Endothelial cell of umbilical vein (primary cell): ENCODE data around the gene PRDM16. TPM values are rescaled to one million over a fixed set of nuclear protein-coding genes. Genes with fewer than 3 reads are reported as not detected.

Experiments used
- BruUV-seq: library from RNA; stranded (reverse); fragments of 400-500 nt; replicated peaks from 2 replicates; lab custom pipeline; 2021; lab: Mats Ljungman, UMichigan
- CTCF ChIA-PET: fragments of 300-600, 350-600 bp; sonication (Branson Sonifier 250); formaldehyde crosslinking; loops from one replicate; lab custom pipeline; 2021; ENCODE audit warnings: antibody characterized with exemption, inconsistent platforms; lab: Charles Lee
- POLR2A ChIA-PET: fragments of 300-600, 350-600 bp; sonication (Branson Sonifier 250); formaldehyde crosslinking; loops from one replicate; lab custom pipeline; 2021; ENCODE audit warnings: antibody characterized with exemption, inconsistent platforms; lab: Charles Lee
- DNase-seq: peaks from one replicate; pipeline ENCODE4 v3.0.0-alpha.2; 2011; ENCODE audit warnings: low read depth, low spot score
- FAIRE-seq: peaks from 2 replicates; lab custom pipeline; 2011; peaks lifted over from hg19 to GRCh38; lab: Jason Lieb, UNC
- H2AFZ ChIP-seq: 2 replicates; pipeline ENCODE4 v1.6.0; 2012; ENCODE audit warnings: low read depth, low read length, control low read depth, inconsistent platforms
- H3K27ac ChIP-seq: 2 replicates; pipeline ENCODE4 v1.5.1; 2011; ENCODE audit warnings: low read depth, mild to moderate bottlenecking, control low read depth, low read length, moderate library complexity; ENCODE audit not compliant: insufficient read depth
- H3K27me3 ChIP-seq, 2 experiments: 2 replicates each; pipeline versions ENCODE4 v1.6.0 to v1.6.1; 2011; ENCODE audit warnings: low read length in 2 of 2, mixed read lengths in 1 of 2; ENCODE audit not compliant: control insufficient read depth in 2 of 2, insufficient read depth in 2 of 2
- H3K36me3 ChIP-seq, 2 experiments: 2 replicates in 1 of 2; 3 replicates in 1 of 2; pipeline ENCODE4 v1.5.1; 2011; ENCODE audit warnings: low read length in 2 of 2, mild to moderate bottlenecking in 1 of 2, moderate library complexity in 1 of 2; ENCODE audit not compliant: control insufficient read depth in 2 of 2, insufficient read depth in 2 of 2; ENCODE audit errors: extremely low read depth in 1 of 2
- H3K4me1 ChIP-seq: 3 replicates; pipeline ENCODE4 v1.5.1; 2011; ENCODE audit warnings: mild to moderate bottlenecking, low read length; ENCODE audit not compliant: control insufficient read depth, insufficient read depth; ENCODE audit errors: extremely low read depth
- H3K4me2 ChIP-seq: 2 replicates; pipeline ENCODE4 v1.6.1; 2011; ENCODE audit warnings: low read length, control low read depth, mixed read lengths; ENCODE audit not compliant: insufficient read depth
- H3K4me3 ChIP-seq, 3 experiments: fragments of 200-600 bp in 1 of 3; sonication (generic), shearing (Covaris generic) in 1 of 3; replicated peaks in 1 of 3; 2 replicates each; pipeline ENCODE4 v1.5.1; 2011 to 2016; ENCODE audit warnings: control low read depth in 3 of 3, low read length in 3 of 3, mild to moderate bottlenecking in 2 of 3, inconsistent platforms in 1 of 3, low read depth in 1 of 3, moderate library complexity in 1 of 3; ENCODE audit not compliant: insufficient read depth in 1 of 3
- H3K79me2 ChIP-seq: 2 replicates; pipeline ENCODE4 v1.6.0; 2012; ENCODE audit warnings: low read length, inconsistent platforms; ENCODE audit not compliant: control insufficient read depth, insufficient read depth
- H3K9ac ChIP-seq: replicated peaks from 2 replicates; pipeline ENCODE3; 2011; ENCODE audit warnings: low read length, control low read depth; ENCODE audit not compliant: insufficient read depth; ENCODE audit errors: extremely low read depth
- H3K9me1 ChIP-seq: replicated peaks from 3 replicates; pipeline ENCODE4 v1.6.0; 2011; ENCODE audit warnings: mild to moderate bottlenecking, low read length; ENCODE audit not compliant: control insufficient read depth, insufficient read depth; ENCODE audit errors: extremely low read depth
- H3K9me3 ChIP-seq: replicated peaks from 2 replicates; pipeline ENCODE4 v1.5.1; 2012; ENCODE audit warnings: low read length, inconsistent platforms; ENCODE audit not compliant: control insufficient read depth, insufficient read depth
- H4K20me1 ChIP-seq: replicated peaks from 2 replicates; pipeline ENCODE3; 2011; ENCODE audit warnings: mild to moderate bottlenecking, low read length; ENCODE audit not compliant: control insufficient read depth, insufficient read depth; ENCODE audit errors: extremely low read depth
- EZH2 ChIP-seq: IDR thresholded peaks from 2 replicates; pipeline ENCODE4 v1.6.1; 2012; ENCODE audit warnings: borderline replicate concordance, low read depth, mild to moderate bottlenecking, moderate library complexity, low read length, inconsistent platforms; ENCODE audit not compliant: severe bottlenecking
- FOS ChIP-seq: IDR thresholded peaks from 2 replicates; pipeline ENCODE4 v1.6.1; 2011; ENCODE audit warnings: mild to moderate bottlenecking, low read length, moderate library complexity, borderline replicate concordance; ENCODE audit not compliant: insufficient read depth
- GATA2 ChIP-seq: IDR thresholded peaks from 2 replicates; pipeline ENCODE4 v1.7.0; 2011; ENCODE audit warnings: low read depth, mild to moderate bottlenecking, moderate library complexity, mixed read lengths, low read length; ENCODE audit not compliant: insufficient read length, insufficient read depth
- JUN ChIP-seq: IDR thresholded peaks from 2 replicates; pipeline ENCODE4 v1.6.1; 2011; ENCODE audit warnings: borderline replicate concordance, low read depth; ENCODE audit not compliant: insufficient read length, insufficient read depth
- MAX ChIP-seq: IDR thresholded peaks from 2 replicates; pipeline ENCODE4 v1.6.1; 2011; ENCODE audit not compliant: insufficient read depth, insufficient read length
- MYC ChIP-seq: IDR thresholded peaks from one replicate; pipeline ENCODE4 v1.6.1; 2011; ENCODE audit warnings: mild to moderate bottlenecking, low read depth, low read length
- POLR2A ChIP-seq: IDR thresholded peaks from 2 replicates; pipeline ENCODE4 v1.6.1; 2012; ENCODE audit warnings: low read depth, mild to moderate bottlenecking, control low read depth, low read length
- POLR2AphosphoS5 ChIP-seq: IDR thresholded peaks from 2 replicates; pipeline ENCODE4 v1.6.1; 2012; ENCODE audit warnings: low read depth, mild to moderate bottlenecking, control low read depth, low read length, moderate library complexity; ENCODE audit not compliant: insufficient read depth
- dilution Hi-C: fragments of 300-500 bp; cut with MboI; formaldehyde crosslinking; loops from one replicate; pipeline ENCODE4 v1.15.0; 2019; ENCODE audit warnings: low sequenced_read_pairs; ENCODE audit not compliant: extremely low pct_ligation_motif_present
- intact Hi-C: fragments of 100-400 bp; cut with micrococcal nuclease; formaldehyde crosslinking; loops from one replicate; pipeline ENCODE4 v1.10.0; 2022
- polyA plus RNA-seq, 4 experiments: library from polyadenylated mRNA; depleted of rRNA in 3 of 4; stranded (reverse) in 3 of 4; unstranded in 1 of 4; fragments of >200 nt; gene quantifications; 2 replicates each; pipeline versions ENCODE4 v1.2.1 to v1.2.3, GENCODE V29; 2011 to 2012; ENCODE audit warnings: missing spikeins in 1 of 4
- total RNA-seq: library from RNA; stranded (reverse); gene quantifications from 2 replicates; pipeline ENCODE4 v1.2.3, GENCODE V29; 2021
- TF ChIP-seq, protein P1 (sequence below), 2 donors: IDR thresholded peaks; 1 replicate in 1 of 2; 2 replicates in 1 of 2; pipeline ENCODE4 v1.5.1; 2011; ENCODE audit warnings: low read length in 2 of 2, mild to moderate bottlenecking in 2 of 2, moderate library complexity in 2 of 2, control low read depth in 1 of 2, inconsistent platforms in 1 of 2, low read depth in 1 of 2; ENCODE audit not compliant: insufficient read depth in 1 of 2; ENCODE audit errors: extremely low read depth in 1 of 2

The PRDM16 gene
- total and polyA plus RNA-seq, 2 donors (not counting 3 experiments of a cell fraction or from before 2014, with no cell fraction given), result not detected

- H3K9me1 ChIP-seq, result no peaks in the 10 kb centered on the region
- H2AFZ ChIP-seq, result no peak overlapping the region
- intact Hi-C loops, result no loop called here
- H3K79me2 ChIP-seq, result no peaks in the 10 kb centered on the region
- no peak for DNase-seq
- CTCF ChIA-PET, result no interaction called here
- POLR2A ChIA-PET, result no interaction called here
- no peaks in the 10 kb centered on the region for H3K27me3 ChIP-seq
- H4K20me1 ChIP-seq, result no peaks in the 10 kb centered on the region
- no peak overlapping the region for H3K4me3 ChIP-seq
- H3K27ac ChIP-seq, result no peak overlapping the region
- no peak for FAIRE-seq
- BruUV-seq, result no TSS peak
- no peaks in the 10 kb centered on the region for H3K4me1 ChIP-seq
- no peak overlapping the region for H3K4me2 ChIP-seq
- no peak overlapping the region for H3K9ac ChIP-seq
- TF ChIP-seq MAX (no peak), FOS (no peak), JUN (no peak), POLR2AphosphoS5 (no peak), EZH2 (no peak), GATA2 (no peak), POLR2A (no peak), MYC (no peak)
- TF ChIP-seq, protein P1, sequence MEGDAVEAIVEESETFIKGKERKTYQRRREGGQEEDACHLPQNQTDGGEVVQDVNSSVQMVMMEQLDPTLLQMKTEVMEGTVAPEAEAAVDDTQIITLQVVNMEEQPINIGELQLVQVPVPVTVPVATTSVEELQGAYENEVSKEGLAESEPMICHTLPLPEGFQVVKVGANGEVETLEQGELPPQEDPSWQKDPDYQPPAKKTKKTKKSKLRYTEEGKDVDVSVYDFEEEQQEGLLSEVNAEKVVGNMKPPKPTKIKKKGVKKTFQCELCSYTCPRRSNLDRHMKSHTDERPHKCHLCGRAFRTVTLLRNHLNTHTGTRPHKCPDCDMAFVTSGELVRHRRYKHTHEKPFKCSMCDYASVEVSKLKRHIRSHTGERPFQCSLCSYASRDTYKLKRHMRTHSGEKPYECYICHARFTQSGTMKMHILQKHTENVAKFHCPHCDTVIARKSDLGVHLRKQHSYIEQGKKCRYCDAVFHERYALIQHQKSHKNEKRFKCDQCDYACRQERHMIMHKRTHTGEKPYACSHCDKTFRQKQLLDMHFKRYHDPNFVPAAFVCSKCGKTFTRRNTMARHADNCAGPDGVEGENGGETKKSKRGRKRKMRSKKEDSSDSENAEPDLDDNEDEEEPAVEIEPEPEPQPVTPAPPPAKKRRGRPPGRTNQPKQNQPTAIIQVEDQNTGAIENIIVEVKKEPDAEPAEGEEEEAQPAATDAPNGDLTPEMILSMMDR (IDR thresholded peaks at IDR 0.05; ENCODE audit: extremely low read depth in 1 of 2, insufficient read depth in 1 of 2, low read depth in 1 of 2, low read length in 2 of 2), result no peak
- H3K9me3 ChIP-seq, result no peaks in the 10 kb centered on the region
- no peaks in the 10 kb centered on the region for H3K36me3 ChIP-seq
- dilution Hi-C loops, result no loop called here
Observed at GRCh38 chr1:3272321-3273045, 203.5 kb downstream of the PRDM16 start.
